SK-MEL-5 (cell line): Measurements from ENCODE around the gene KCNH5. TPM values are rescaled to one million over a fixed set of nuclear protein-coding genes. Genes with fewer than 3 reads are reported as not detected.

ENCODE experiments used
- DNase-seq: peaks from one replicate; pipeline ENCODE4 v3.0.0-alpha.2; 2016; ENCODE audit warnings: low read depth, low spot score
- in situ Hi-C: cut with HindIII; loops from 2 replicates; pipeline ENCODE4 v1.10.0; 2016; ENCODE audit warnings: low sequenced_read_pairs, high pct_unique_total_duplicates, low pct_unique_long_range_greater_than_20kb
- total RNA-seq: library from RNA; depleted of rRNA; stranded (reverse); fragments of >200 nt; shearing (Covaris generic); gene quantifications from 2 replicates; pipeline ENCODE4 v1.2.3, GENCODE V29; 2014; rRNA removed

KCNH5 gene
- total RNA-seq, 1 experiment from 2014 or later = 1.9 TPM

DNA sequence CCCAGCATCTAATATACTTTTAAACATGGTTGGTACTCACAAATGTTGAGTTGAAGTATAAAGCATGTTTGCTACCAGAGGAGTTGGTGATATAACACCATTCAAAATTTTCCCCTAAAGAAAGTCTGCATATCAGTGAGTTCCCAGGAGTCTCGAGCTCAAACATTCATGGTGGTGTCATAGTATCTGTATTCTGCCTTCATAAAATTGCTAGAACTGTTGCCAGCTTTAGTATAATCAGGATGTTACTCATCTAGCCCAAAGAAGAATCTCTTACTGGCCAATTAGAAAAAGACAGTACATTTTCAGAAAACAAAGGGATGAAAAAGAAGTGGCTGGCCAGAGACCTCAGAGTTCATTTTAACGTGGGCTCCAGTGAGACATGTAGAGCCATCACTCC, 374.7 kb downstream of the KCNH5 start:
- in situ Hi-C loops = no loop called here
- DNase-seq = no peak

DNA sequence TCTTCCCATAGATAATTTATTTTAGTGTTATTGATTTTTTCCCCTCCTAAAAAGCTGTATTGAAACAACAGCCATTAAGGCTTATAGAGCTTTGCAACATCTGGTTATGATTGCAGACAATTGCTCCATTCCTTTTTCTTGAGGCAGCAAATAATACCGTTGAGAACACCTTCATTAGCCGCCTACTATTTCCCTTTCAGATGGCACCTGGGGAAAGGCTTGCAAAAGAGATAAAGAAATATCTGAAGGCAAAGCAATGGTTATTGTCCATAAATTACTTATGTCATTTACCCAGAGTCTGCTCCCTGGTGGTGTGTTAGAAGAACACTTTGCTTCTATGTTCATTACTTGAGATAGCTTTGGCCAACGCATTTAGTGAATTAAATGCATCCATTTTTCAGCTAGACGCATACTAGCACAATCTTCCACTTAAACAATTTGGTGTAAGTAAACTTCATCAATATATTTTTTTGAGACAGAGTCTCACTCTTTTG, 377.8 kb downstream of the KCNH5 start:
- in situ Hi-C loops = no loop called here
- peak; percentile 21 for DNase-seq

DNA sequence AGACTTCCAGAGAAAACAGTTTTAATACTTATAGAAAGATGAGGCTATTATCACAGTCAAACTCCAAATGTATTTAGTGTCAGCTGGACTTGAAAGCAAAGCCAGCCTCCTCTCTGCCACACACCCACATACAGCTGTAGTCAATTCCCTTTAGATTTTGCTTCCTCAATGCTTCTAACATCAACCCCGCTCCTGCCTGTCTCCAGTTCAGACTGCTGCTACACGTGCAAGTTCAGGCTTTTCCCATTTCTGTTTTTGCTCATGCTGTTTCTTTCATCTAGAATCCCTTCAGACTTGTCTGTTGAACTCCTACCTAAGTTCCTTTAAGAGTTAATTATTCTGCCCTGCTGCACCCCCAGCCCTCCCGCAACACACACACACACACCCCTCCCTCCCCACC, 380.0 kb downstream of the KCNH5 start:
- no peak for DNase-seq
- in situ Hi-C loops = no loop called here

DNA sequence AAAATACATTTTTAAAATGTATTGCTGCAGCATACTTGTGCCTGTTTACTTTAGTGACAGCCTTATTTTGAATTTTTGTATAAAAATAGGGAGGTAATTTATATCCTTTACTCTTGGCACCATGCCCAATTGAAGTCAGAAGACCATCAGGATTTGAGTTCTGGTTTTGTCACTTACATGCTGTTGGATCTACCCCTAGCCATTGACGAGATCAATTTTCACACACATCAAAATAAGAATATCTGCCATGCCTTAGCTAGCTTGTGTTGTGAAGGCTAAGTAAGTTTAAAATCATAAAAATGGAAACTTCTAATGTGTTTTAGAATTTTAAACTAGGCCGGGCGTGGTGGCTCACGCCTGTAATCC, 381.8 kb downstream of the KCNH5 start:
- in situ Hi-C loops = no loop called here
- no peak for DNase-seq

DNA sequence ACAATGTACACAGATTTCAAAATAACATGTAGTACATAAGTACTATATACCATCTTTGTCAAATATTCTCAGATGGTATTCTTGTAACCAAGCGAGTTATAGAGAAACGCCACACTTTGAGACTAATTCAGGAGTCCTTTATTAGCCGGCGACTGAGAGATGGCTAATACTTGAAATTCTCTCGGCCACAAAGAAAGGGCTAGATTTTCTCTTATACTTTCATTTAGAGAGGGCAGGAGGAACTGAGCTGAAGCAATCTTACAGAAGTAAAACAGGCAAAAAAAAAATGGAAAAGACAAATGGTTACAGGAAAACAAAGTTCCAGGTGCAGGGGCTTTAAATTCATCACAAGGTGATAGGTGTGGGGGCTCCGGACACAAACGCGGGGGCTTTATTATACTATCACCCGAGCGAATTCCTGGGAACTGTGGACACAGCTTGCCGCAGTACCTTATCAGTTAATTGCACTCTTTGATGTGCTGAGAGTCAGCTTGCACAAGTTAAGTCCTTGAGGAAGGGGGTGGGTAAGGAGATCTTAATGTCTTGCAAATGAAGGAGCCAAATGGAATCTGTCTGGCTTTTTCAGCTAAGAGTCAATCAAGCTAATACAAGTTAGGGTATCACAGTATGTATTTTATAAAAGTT, 382.3 kb downstream of the KCNH5 start:
- in situ Hi-C loops = no loop called here
- DNase-seq = no peak

DNA sequence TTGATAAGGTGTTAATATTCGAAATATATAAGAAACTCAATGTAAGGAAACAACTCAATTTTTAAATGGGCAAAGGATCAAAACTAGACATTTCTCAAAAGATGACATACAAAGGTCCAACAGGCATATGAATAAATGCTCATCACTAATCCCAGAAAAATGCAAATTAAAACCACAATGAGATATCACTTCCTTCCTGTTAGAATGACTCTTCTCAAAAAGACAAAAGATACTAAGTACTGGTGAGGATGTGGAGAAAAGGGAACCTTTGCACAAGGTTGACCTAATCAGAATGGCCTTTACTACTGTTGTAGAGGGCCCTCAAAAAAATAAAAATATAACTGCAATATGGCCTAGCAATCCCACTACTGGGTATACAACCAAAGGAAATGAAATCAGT, 383.4 kb downstream of the KCNH5 start:
- in situ Hi-C loops = no loop called here
- no peak for DNase-seq

DNA sequence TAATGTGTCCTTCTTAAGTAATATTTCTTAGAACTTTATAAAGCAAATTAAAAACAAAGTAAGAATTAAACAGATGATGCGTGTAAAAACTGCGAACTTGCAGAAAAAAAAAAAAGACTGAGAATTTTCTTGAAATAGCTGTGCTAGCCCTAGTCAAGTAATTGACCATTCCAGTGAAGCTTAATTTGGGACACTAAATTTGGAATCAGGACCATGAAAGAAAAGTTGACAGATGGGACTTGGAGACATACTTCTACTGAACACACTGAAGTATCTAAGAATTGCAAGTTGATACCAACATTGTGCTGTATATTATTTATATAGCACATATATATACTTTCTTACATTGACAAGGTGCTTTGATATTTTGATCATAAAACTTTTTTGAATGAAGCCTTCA, 386.6 kb downstream of the KCNH5 start:
- no peak for DNase-seq
- in situ Hi-C loops = no loop called here

DNA sequence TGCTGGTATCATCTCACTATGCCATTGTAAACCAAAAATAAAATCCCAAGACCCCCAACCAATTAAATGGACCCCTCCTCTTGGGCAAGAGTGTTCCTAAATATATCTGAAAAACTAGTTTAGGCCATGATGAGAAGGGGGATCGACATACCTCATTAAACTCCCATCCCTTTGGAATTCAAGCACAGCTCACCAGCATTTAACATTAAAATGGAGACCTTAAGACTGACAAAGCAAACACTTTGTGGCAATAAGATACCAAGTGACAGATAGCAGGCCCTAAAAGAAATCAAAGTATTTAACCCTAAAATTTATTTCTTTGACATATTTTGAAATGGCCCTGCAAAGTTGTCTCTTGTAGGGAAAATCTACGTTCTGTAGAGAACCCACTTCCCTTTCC, 387.9 kb downstream of the KCNH5 start:
- in situ Hi-C loops = no loop called here
- no peak for DNase-seq

DNA sequence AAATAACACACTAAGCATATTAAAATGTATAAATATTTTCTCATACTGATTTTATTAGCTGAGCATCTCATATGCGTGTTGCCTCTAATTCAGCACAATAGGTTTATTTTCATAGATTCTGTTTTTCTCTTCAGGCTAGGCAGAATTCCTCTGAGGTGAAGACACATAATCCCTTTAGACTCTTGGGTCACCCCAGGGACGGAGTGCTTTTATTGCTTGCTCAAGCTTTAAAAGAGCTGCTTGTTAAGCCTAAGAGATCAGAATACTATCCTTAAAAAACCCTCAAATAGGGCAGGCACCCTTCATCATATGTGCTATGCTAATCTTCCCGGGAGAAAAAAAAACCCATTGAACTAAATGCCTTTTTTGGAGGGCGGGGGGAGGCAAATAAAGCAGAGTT, 390.1 kb downstream of the KCNH5 start:
- in situ Hi-C loops = no loop called here
- no peak for DNase-seq

DNA sequence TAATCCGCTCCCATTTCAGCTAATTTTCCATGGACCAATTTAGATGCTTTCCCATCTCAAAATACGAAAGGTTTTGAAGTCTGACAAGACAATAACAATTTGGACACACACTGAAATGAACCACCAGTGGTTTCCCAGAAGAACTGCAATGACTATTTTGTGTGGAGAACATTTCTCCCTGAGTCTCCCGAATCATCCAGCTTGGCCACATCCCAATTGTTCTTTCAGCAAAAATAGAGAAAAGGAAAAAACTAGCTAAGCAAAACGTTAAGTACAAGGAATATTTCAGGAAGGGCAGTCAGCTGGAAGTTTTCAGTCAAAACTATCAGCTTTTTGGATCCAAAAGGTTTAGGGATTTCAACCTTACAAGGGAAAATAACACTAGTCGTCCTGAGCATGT, 390.6 kb downstream of the KCNH5 start:
- in situ Hi-C loops = no loop called here
- no peak for DNase-seq

Other genes with a start within 250 kb of the KCNH5 start
- 3.0 and 7.3 TPM in 2 replicates for gene RHOJ, start 159.0 kb upstream of the KCNH5 start, total RNA-seq